GM19240 (cell line): ENCODE measurements around the gene MBNL1.

Experiments
- DNase-seq: peaks from one replicate; pipeline ENCODE4 v3.0.0; 2011; ENCODE audit warnings: low spot score; ENCODE audit not compliant: insufficient read length

MBNL1 gene

DNA sequence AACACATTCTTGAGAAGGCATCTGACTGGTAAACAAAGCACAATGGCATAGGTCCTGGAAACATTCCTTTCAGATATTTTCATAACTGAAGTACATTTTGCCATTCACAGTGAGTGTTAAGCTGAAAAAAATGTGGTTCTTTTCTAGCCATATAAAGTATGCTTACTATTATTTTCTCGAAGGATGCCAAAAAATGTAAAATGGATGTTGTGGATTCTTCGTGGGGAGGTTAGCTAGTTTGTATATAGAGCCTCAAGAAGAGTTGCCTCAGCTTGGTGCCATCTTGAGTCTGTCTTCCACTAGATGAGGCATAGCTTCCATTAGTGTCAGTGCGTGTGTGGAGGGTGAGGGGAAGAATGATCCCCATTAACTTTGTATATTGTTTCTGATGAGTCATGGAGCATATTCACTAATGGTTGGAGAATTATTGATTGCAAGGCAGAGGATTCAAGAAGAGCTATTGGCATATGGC is 4.1 kb downstream of the MBNL1 start:
- no peak for DNase-seq

GRCh38 chr3:152276681-152277080 is 8.0 kb downstream of the MBNL1 start:
- no peak for DNase-seq

- DNase-seq = no peak
These were observed 8.5 kb downstream of the MBNL1 start for GRCh38 chr3:152277198-152277597.

- no peak for DNase-seq
These were observed 10.2 kb downstream of the MBNL1 start for GRCh38 chr3:152278756-152279427.

GRCh38 chr3:152279479-152279878 is 10.8 kb downstream of the MBNL1 start:
- DNase-seq = no peak

DNA sequence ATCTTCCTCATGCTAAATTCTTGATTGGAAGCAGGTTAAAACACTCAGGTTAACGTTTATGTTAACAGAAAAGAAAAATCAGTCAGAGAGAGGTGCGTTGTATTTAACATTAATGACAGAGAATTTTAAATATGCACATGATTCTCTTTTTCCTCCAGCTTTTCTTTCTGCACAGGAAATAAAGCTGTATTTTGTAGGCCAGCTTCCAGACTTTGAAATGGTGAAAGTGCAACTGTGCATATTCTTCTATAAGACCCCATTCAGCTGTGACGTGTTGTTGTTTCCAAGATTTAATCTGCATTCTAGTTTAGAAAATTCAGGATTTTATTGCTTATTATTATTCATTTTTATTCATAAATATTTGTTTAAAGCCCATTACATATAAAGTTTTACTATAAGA is 11.8 kb downstream of the MBNL1 start:
- DNase-seq = no peak

DNA sequence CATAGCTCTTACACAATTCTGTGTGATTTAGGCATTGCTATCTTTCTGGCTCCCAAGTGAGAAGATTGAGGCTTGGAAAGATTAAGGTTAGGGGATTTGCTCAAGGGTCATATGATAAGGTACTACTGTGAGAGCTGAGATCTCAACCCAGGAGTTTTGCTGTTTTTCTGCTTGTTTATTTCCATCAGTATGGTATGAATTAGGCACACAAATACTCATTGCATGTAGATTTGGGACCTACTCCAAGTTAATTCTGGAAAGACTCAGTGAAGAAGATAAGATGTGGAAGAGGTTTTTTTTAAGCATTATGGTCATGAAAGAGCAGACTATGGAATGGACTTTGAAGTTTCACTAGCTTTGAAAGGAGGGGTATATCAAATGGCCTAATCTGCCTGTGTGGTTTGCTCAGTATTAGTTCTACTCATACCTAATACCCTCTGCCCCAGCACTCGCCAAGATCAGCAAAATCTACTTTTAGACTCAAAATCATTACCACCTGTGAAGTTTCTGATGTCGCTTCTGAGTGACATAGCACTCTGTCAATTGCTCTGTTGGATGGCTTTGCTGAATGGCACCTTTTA is 12.5 kb downstream of the MBNL1 start:
- DNase-seq = no peak

GRCh38 chr3:152282813-152283212 is 14.1 kb downstream of the MBNL1 start:
- no peak for DNase-seq

- DNase-seq = no peak
These were observed 15.0 kb downstream of the MBNL1 start for GRCh38 chr3:152283492-152284381.

DNA sequence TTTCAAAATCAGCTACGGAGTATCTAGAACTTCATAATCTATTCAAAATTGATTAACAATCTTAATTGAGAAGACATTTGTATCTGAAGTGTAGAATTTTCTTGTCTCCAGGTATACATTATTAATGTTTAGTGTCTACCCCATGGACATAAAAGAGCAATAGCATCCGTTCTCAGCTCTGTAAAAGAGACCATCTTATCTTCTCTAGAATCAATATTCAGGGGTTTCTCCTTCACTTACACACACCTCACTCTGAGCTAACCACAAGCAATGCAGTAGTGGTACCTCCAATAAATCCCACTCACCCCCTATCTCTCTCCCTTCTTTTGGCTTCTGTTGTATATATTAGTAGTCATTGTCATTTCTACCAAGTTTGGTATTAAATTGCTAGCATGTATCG is 16.2 kb downstream of the MBNL1 start:
- no peak for DNase-seq

DNA sequence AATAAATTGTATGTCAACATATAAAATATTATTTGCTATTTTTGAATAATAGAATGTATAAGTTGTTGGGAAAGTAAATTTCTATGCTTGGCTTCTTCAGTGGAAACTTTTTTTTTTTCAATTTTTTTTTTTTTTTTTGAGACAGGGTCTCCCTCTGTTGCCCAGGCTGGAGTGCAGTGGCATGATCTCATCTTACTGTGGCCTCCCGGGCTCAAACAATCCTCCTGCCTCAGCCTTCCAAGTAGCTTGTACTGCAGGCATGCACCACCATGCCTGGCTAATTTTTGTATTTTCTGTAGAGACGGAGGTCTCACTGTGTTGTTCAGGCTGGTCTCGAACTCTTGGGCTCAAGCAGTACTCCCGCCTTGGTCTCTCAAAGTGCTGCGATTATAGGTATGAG is 16.8 kb downstream of the MBNL1 start:
- no peak for DNase-seq

- no peak for DNase-seq
These were observed 19.3 kb downstream of the MBNL1 start for GRCh38 chr3:152287898-152288576.

GRCh38 chr3:152288681-152289080 is 20.0 kb downstream of the MBNL1 start:
- no peak for DNase-seq

GRCh38 chr3:152289708-152290107 is 21.0 kb downstream of the MBNL1 start:
- DNase-seq = no peak

GRCh38 chr3:152290374-152290773 is 21.6 kb downstream of the MBNL1 start:
- DNase-seq = no peak

DNA sequence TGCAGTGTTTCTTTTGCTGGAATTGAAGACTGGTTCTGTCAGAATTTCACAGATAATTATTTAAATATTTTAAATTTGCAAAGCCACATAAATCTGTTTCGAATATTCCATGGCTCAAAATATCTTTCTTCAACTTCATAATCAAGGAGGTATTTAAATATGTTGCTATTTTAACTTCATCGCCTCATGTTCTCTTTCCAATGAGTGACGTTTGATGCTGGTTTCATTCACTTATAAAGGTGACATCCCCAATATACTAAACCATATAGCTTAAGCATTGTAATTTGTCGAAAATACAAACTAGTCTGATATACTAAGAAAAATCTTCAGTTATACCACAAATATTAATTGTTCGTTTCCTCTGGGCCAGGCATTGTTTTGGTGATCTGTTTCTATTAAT is 22.5 kb downstream of the MBNL1 start:
- no peak for DNase-seq

GRCh38 chr3:152291649-152292066 is 22.9 kb downstream of the MBNL1 start:
- DNase-seq = no peak

GRCh38 chr3:152292366-152292765 is 23.6 kb downstream of the MBNL1 start:
- no peak for DNase-seq

GRCh38 chr3:152293347-152294006 is 24.7 kb downstream of the MBNL1 start:
- DNase-seq = no peak

DNA sequence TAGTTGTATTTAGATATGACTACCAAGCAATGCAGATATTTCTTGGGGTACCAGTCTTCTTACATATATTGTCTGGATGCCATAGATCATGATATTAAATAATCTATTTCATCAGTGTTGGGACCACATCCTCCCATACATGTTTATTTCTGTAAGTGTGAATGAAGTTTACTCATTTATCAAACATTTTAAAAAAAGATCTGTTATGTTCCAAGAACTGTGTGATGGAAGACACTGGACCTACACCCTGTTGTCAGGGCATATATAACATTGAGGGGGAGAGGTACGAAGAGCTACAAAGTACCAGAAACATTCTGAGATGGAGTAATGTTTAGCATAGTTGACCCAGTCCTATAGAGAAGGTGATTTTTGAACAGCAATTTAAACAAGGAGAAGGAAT is 26.6 kb downstream of the MBNL1 start:
- no peak for DNase-seq

GRCh38 chr3:152295806-152296205 is 27.1 kb downstream of the MBNL1 start:
- DNase-seq = no peak
